Colonic mucosa (tissue), 4 donors: Measurements from ENCODE around the gene ELANE. TPM values are rescaled to one million over a fixed set of nuclear protein-coding genes. Genes with fewer than 3 reads are reported as not detected.

Experiments used
- DNase-seq: peaks from one replicate; pipeline ENCODE4 v3.0.0-alpha.2; 2020
- H3K27ac ChIP-seq: fragments of 200-600 bp; one replicate; pipeline ENCODE4 v1.8.0; 2021
- H3K27me3 ChIP-seq: fragments of 200-600 bp; one replicate; pipeline ENCODE4 v1.8.0; 2021
- H3K36me3 ChIP-seq: fragments of 200-600 bp; one replicate; pipeline ENCODE4 v1.8.0; 2021
- H3K4me1 ChIP-seq: fragments of 200-600 bp; one replicate; pipeline ENCODE4 v1.8.0; 2021; ENCODE audit warnings: mild to moderate bottlenecking
- H3K4me3 ChIP-seq: fragments of 200-600 bp; one replicate; pipeline ENCODE4 v1.8.0; 2021
- H3K9ac ChIP-seq, 2 donors: one replicate each; pipeline ENCODE4 v1.7.0; 2013; ENCODE audit warnings: control low read depth in 2 of 2, low read depth in 2 of 2, low read length in 2 of 2
- H3K9me3 ChIP-seq: fragments of 200-600 bp; one replicate; pipeline ENCODE4 v1.8.0; 2021
- intact Hi-C: fragments of 100-400 bp; cut with DNase I; formaldehyde crosslinking; loops from one replicate; pipeline ENCODE4 v1.14.1; 2022
- total RNA-seq, 2 donors: library from RNA; stranded (reverse); fragmentation: NEBNext Ultra II Directional in 1 of 2; extraction: Animal tissue kit (Norgen Biotek cat#: 25700) in 1 of 2; gene quantifications; one replicate each; pipeline ENCODE4 v1.2.1, GENCODE V29; 2021
- TF ChIP-seq, protein P1 (sequence below): fragments of 200-600 bp; IDR thresholded peaks from one replicate; pipeline ENCODE4 v1.8.0; 2022; ENCODE audit warnings: antibody characterized with exemption, mild to moderate bottlenecking
- donor health status: healthy.
- donor health status: DM: no; HTN: no; CAD: no.
- donor health status: DM: no; HTN: no; CAD: no.

Gene ELANE
- total RNA-seq, 2 donors from 2014 or later: not detected

DNA sequence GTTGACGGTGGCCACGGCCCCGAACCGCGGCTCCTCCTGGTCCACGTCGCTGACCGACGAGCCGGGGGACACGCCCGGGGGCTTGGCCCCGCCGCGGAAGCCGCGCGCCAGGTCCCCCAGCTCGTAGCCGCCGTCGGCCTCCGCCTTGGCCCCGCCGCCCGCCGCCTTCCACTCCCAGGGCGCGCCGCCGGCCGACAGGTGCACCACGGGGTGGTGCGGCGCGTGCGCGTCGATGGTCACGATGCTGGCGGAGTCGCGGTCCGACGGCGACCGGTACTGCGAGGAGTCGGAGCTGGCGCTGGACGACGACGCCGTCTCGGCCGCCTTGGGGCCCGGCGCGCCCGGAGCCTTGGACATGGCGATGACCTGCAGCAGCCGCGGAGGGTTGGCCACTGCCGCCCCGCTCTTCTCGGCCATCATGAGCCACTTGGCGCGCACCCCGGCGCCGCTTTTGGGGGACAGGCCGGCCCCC, 39.3 kb upstream of the ELANE start:
- no peaks in the 10 kb centered on the region for H3K9me3 ChIP-seq
- H3K4me1 ChIP-seq: no peaks in the 10 kb centered on the region
- H3K9ac ChIP-seq: no peak overlapping the region
- no peak overlapping the region for H3K4me3 ChIP-seq
- peaks cover 35% of the 10 kb centered on the region for H3K36me3 ChIP-seq
- H3K27ac ChIP-seq: no peak overlapping the region
- intact Hi-C loops: no loop called here
- H3K27me3 ChIP-seq: no peaks in the 10 kb centered on the region
- DNase-seq: no peak
- TF ChIP-seq, protein P1, sequence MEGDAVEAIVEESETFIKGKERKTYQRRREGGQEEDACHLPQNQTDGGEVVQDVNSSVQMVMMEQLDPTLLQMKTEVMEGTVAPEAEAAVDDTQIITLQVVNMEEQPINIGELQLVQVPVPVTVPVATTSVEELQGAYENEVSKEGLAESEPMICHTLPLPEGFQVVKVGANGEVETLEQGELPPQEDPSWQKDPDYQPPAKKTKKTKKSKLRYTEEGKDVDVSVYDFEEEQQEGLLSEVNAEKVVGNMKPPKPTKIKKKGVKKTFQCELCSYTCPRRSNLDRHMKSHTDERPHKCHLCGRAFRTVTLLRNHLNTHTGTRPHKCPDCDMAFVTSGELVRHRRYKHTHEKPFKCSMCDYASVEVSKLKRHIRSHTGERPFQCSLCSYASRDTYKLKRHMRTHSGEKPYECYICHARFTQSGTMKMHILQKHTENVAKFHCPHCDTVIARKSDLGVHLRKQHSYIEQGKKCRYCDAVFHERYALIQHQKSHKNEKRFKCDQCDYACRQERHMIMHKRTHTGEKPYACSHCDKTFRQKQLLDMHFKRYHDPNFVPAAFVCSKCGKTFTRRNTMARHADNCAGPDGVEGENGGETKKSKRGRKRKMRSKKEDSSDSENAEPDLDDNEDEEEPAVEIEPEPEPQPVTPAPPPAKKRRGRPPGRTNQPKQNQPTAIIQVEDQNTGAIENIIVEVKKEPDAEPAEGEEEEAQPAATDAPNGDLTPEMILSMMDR: no peak

DNA sequence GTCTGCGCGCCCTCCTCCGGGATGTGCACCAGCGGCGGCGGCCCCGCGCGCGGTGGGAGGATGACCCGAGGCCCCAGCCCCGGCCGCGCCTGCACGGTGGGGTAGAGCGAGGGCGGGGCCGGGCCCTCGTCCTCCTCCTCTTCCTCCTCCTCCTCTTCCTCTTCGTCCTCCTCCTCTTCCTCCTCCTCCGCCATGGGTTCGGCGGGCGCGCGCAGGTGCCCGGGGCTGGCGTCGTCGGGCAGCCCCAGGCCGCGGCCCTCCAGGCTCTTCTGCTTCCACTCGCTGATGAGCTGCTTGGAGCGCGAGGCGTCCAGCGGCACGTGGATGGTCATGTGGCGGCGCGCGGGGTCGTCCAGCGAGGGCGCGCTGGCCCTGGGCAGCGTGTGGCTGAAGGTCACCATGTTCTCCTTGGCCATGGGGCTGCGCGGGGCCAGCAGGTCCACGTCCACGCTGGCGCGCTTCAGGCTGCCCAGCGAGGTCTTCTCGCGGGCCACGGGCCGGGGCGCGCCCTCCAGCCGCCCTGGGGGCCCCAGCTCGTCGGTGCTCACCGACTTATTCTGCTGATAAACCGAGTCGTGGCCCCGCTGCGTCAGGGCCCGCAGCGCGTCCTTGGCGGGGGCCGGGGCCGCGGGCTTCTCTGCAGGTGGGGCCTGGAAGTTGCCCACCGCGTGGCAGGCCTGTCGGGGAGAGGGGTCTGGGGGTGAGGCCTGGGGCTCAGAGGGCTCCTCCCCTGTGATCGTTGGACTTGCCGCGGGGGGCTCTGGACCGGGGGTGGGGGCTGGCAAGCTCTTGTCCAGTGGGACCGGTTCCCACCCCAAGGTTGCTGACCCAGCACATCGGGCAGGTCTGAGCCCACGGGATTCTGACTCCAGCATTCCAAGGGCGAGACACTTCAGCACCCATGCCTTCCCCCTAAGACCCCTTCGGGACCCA, 38.6 kb upstream of the ELANE start:
- H3K36me3 ChIP-seq: peaks cover 28% of the 10 kb centered on the region
- H3K27me3 ChIP-seq: no peaks in the 10 kb centered on the region
- H3K4me1 ChIP-seq: no peaks in the 10 kb centered on the region
- no peaks in the 10 kb centered on the region for H3K9me3 ChIP-seq
- intact Hi-C loops: no loop called here
- no peak overlapping the region for H3K27ac ChIP-seq
- DNase-seq: no peak
- H3K4me3 ChIP-seq: no peak overlapping the region
- TF ChIP-seq, protein P1: no peak
- H3K9ac ChIP-seq: no peak overlapping the region

DNA sequence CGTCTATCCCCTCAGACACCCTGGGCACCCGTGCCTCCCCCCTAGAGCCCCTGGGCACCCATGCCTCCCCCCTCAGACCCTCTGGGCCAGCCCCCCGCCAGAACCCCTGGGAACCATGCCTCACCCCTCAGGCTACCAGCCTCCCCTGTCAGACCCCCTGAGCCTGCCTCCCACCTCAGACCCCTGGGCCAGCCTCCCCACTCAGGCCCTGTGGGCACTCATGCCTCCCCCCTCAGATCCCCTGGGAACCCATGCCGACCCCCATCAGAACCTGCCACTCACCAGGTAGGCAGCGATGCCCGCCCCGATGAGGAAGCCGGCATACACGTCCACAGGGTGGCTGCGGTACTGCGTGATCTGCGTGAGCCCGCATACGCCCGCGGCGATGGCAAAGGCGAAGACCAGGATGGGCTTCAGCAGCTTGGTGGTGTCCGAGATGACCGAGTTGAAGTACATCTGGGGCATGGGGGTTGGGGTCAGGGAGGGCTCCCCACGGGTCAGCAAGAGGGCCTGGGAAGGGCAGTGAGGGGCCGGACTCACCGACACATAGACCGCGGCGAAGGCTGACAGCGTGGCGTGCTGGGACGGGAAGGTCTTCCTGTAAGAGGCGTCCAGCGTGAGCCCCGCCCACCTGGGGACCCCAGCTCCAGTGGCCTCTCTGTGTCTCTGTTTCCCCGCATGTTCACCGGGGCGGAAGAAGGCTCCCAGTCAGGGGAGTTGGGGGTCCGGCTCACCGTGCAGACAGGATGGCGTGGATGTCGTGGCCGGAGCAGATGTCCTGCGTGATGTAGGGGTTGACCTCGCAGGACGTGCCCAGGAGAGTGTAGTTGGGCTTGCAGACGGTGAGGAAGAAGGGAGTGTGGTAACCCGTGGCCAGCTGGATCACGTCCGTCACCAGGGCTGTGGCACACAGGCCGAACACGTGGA, 37.7 kb upstream of the ELANE start:
- peaks cover 19% of the 10 kb centered on the region for H3K36me3 ChIP-seq

DNA sequence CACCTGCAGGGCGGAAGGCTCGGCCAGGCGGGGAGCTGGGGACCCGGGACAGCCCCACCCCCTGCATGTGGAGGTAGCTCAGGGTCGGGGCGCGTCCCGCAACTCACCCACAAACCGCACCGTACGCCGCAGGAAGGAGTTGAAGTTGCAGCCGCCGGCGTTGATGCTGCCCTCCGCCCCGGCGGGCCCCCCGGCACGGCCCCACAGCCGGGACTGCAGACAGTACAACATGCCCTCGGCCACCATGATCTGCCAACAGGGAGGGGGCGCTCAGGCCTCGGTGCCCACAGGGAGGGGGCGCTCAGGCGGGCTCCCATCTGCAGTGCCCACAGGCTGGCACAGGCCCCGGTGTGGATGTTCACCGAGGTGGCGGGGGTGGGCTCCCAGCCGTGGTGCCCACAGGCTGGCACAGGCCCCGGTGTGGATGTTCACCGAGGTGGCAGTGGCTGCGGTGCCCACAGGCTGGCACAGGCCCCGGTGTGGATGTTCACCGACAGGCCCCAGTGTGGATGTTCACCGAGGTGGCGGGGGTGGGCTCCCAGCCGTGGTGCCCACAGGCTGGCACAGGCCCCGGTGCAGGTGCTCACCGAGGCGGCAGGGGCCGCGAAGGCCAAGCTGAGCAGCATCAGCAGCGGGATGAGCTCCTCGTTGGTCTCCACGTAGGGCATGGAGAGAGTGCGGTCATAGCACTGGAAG, 36.9 kb upstream of the ELANE start:
- Histone ChIP-seq H3K27me3 (no peaks in the 10 kb centered on the region), H3K36me3 (peaks cover 11% of the 10 kb centered on the region), H3K27ac (no peak overlapping the region), H3K4me1 (no peaks in the 10 kb centered on the region), H3K9ac (no peak overlapping the region), H3K9me3 (no peaks in the 10 kb centered on the region), H3K4me3 (no peak overlapping the region)
- intact Hi-C loops: no loop called here
- TF ChIP-seq, protein P1: no peak
- no peak for DNase-seq

More for the DNA sequence above, 37.7 kb upstream of the ELANE start:
- no peaks in the 10 kb centered on the region for H3K9me3 ChIP-seq
- intact Hi-C loops: no loop called here
- no peak overlapping the region for H3K9ac ChIP-seq
- TF ChIP-seq, protein P1: no peak
- no peak for DNase-seq
- H3K27me3 ChIP-seq: no peaks in the 10 kb centered on the region
- no peaks in the 10 kb centered on the region for H3K4me1 ChIP-seq
- no peak overlapping the region for H3K27ac ChIP-seq
- H3K4me3 ChIP-seq: no peak overlapping the region
